ENCODE data around the gene SOX15. TPM values are rescaled to one million over a fixed set of nuclear protein-coding genes. Genes with fewer than 3 reads are reported as not detected.
A peak's percentile ranks its signal among the peaks of the same experiment; 100 is the strongest.

The SOX15 gene
- total and polyA plus RNA-seq, 8 donors, result 0.31 to 2.0 (median 1.9) TPM; not detected in 1

GRCh38 chr17:7562208-7562605 lies 27.7 kb downstream of the SOX15 start:
- TF ChIP-seq CTCF (IDR thresholded peaks at IDR 0.05), result no peak

GRCh38 chr17:7561589-7562207 lies 28.2 kb downstream of the SOX15 start, which contains the start of gene SENP3:
TSS of gene SENP3 (plus strand) at chr17:7561919. CDS start at chr17:7563077, 1,158 bp downstream.
- H3K9me3 ChIP-seq, result no peaks in the 10 kb centered on the region
- peaks cover 44 to 75% of the 10 kb centered on the region in 2 donors for H3K4me1 ChIP-seq
- H3K36me3 ChIP-seq, result peaks cover 0 to 45% of the 10 kb centered on the region in 2 donors
- peak; percentile 72 for ATAC-seq
- DNase-seq, result peak; percentile 89 to 98 (median 93)
- peak within 1 kb of the TSS; percentile 82 to 83 for H3K4me3 ChIP-seq
- intact Hi-C loops (cut with DNase I), result loop anchor here in 1 of 2 donors (5.0 kb wide), 2 partner anchors 49 to 204 kb away; partner anchors contain the start of gene TMEM95
- TF ChIP-seq CTCF (IDR thresholded peaks at IDR 0.05), result no peak
- no peaks in the 10 kb centered on the region for H3K27me3 ChIP-seq
- peak within 1 kb of the TSS; percentile 93 to 97 for H3K27ac ChIP-seq

More at GRCh38 chr17:7562208-7562605, 27.7 kb downstream of the SOX15 start:
- DNase-seq, result no peak
- H3K4me1 ChIP-seq, result peaks cover 41 to 70% of the 10 kb centered on the region in 2 donors
- no peaks in the 10 kb centered on the region for H3K27me3 ChIP-seq
- ATAC-seq, result no peak
- H3K4me3 ChIP-seq, result peak overlapping the region; percentile 82 to 83
- H3K9me3 ChIP-seq, result no peaks in the 10 kb centered on the region
- peak overlapping the region; percentile 93 to 97 for H3K27ac ChIP-seq
- intact Hi-C loops (cut with DNase I), result loop anchor here in 1 of 2 donors (5.0 kb wide), 2 partner anchors 50 to 205 kb away; partner anchors contain the start of gene TMEM95
- H3K36me3 ChIP-seq, result peaks cover 0 to 50% of the 10 kb centered on the region in 2 donors

- intact Hi-C loops (cut with DNase I), result loop anchor here in 1 of 2 donors (5.0 kb wide), 2 partner anchors 49 to 204 kb away; partner anchors contain the start of gene TMEM95
- Histone ChIP-seq H3K4me1 (peaks cover 44 to 75% of the 10 kb centered on the region in 2 donors), H3K9me3 (no peaks in the 10 kb centered on the region), H3K36me3 (peaks cover 0 to 39% of the 10 kb centered on the region in 2 donors), H3K4me3 (peak overlapping the region; percentile 82 to 83), H3K27me3 (no peaks in the 10 kb centered on the region), H3K27ac (peak overlapping the region; percentile 93 to 97)
- ATAC-seq (peak; percentile 78), DNase-seq (peak; percentile 85 to 97 (median 92))
- TF ChIP-seq CTCF (IDR thresholded peaks at IDR 0.05), result peak; percentile 79 to 86
These were observed 28.8 kb downstream of the SOX15 start for GRCh38 chr17:7561028-7561575.

GRCh38 chr17:7560172-7561027 lies 29.5 kb downstream of the SOX15 start:
- DNase-seq, result peak in 2 of 4 donors; percentile 64 to 65

More at GRCh38 chr17:7560172-7561027, 29.5 kb downstream of the SOX15 start:
- Histone ChIP-seq H3K4me3 (peak overlapping the region; percentile 82 to 83), H3K9me3 (no peaks in the 10 kb centered on the region), H3K27me3 (no peaks in the 10 kb centered on the region), H3K4me1 (peaks cover 44 to 79% of the 10 kb centered on the region in 2 donors), H3K36me3 (peaks cover 0 to 32% of the 10 kb centered on the region in 2 donors), H3K27ac (peak overlapping the region; percentile 93 to 97)
- intact Hi-C loops (cut with DNase I), result loop anchor here in 1 of 2 donors (5.0 kb wide), 2 partner anchors 48 to 203 kb away; partner anchors contain the start of gene TMEM95
- ATAC-seq, result peak; percentile 34
- TF ChIP-seq CTCF (IDR thresholded peaks at IDR 0.05), result peak; percentile 38 to 66
